Measurements from ENCODE around the gene ARPC5L.
"Not testable (repeated sequence)": the region's sequence is repeated elsewhere in the genome, so short reads cannot be mapped to it uniquely, and the experiment has no call there.

Gene ARPC5L

DNA sequence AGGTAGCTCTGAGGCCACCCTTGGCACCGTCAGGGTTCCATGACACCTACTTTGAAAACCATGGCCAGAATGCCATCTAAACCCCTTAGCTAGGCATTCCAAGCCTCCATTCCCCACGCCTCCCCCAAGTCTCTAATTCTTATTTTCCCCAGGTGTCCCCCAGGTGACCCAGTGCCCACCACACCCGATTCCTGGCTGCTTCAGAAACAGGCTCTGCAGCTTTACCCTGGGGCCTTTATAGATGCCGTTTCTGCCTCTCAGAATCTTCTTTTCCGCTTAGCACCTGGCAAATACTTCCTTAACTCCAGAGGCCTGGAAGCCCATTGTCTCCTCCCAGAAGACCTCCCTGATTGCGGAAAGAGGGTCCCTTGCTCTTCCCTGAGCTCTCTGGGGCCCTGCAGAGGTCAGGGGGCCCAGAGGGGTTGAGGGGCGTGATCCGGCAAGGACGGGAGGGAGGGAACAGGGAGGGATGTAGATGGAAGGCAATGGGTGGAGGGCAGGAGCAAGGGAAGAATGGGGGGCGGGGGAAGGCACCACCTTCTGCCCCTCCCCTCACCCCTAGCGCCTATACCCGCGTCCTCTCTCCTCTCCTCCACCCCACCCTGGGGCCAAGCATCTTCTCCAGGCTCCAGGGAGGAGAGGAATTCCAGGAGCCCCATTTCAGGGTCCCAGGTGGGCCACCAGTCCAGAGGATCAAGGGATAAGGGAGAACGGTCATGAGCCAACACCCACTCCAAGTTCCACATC lies 20.7 kb upstream of the ARPC5L start:
- no peak for DNase-seq (ENCODE audit: low read depth in 3 of 3)

DNA sequence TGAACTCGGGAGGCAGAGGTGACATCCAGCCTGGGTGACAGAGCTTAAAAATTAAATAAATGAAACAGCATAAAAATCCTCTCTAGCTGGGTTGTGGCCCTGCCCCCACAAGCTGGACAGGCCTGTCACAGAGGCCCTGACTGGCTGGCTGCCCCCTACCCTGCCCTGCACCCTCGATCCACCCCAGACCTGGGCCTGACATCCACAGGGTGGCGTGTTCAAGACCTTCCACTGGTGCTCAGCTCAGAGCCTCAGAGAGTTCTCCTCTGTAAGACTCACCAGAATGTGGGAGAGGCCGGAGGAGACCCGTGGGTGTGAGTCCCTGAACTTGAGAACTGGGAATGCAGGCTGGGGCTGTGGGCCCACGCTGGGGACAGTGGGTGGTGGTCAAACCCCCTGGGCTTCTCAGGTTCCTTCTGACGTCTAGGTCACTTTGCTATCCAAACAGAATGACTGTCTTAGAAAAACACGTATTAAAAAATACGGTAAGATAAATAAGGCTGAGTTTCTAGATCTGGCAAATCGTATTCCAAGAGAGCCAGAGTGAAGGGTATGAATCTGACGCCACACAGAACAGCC lies 18.4 kb upstream of the ARPC5L start:
- DNase-seq (ENCODE audit: low read depth in 3 of 3): no peak

DNA sequence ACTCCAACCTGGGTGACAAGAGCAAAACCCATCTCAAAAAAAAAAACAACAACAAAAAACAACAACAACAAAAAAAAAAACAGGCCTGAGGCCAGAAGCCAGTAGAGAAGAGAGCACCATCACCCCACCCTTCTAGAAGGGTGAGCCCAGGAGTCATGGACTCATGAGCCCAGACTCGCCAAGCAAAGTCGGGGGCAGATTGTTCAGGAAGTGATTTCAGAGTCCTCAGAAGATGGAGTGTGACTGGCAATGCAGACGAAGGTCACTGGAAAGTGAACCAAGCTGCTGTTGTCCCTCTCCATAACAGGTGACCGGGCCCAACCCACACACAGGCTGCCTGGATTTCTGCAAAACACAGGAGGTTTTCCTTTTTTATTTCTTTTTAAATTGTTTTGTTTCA lies 17.6 kb upstream of the ARPC5L start:
- no peak for DNase-seq (ENCODE audit: low read depth in 3 of 3)

DNA sequence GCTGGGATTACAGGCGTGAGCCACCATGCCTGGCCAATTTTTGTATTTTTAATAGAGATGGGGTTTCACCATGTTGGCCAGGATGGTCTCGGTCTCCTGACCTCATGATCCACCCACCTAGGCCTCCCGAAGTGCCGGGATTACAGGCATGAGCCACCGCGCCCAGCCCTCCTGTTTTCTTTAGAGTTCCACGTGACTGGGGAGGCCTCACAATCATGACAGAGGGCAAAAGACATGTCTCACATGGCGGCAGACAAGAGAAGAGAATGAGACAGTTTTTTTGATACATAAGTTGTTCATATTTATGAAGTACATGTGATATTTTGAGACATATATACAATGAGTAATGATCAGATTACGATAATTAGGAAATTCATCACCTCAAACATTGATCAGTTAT lies 15.5 kb upstream of the ARPC5L start:
- not testable (repeated sequence) for DNase-seq (ENCODE audit: low read depth in 3 of 3)

GRCh38 chr9:124846969-124847368 lies 15.0 kb upstream of the ARPC5L start:
- no peak for DNase-seq (ENCODE audit: low read depth in 3 of 3)

DNA sequence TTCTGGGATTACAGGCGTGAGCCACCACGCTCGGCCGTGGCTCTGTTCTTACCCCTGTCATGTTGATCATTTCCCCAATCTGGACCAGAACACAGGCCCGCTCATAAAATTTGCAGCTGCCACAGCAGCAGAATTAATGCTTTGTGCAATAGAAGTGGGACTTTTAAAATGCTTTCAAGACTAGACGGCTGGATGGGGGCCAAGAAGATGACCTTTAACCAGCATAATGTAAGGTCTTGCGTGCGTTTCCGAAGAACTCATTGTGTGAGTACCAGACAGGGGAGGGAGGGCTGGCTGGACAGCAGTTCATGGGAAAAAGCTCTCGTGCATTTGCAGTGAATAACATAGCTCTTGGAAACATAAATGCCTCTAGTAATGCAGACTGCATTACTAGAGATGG lies 12.1 kb upstream of the ARPC5L start:
- DNase-seq (ENCODE audit: low read depth in 3 of 3): no peak

- DNase-seq (ENCODE audit: low read depth in 3 of 3): no peak
These were observed 9.7 kb upstream of the ARPC5L start for GRCh38 chr9:124852121-124852828.

GRCh38 chr9:124852829-124853531 lies 8.9 kb upstream of the ARPC5L start, which contains the start of gene WDR38:
Gene WDR38 (plus strand): TSS chr9:124853460. CDS start chr9:124853532, 72 bp downstream.
- DNase-seq (ENCODE audit: low read depth in 3 of 3): peak; percentile 39 to 74 (median 55)

DNA sequence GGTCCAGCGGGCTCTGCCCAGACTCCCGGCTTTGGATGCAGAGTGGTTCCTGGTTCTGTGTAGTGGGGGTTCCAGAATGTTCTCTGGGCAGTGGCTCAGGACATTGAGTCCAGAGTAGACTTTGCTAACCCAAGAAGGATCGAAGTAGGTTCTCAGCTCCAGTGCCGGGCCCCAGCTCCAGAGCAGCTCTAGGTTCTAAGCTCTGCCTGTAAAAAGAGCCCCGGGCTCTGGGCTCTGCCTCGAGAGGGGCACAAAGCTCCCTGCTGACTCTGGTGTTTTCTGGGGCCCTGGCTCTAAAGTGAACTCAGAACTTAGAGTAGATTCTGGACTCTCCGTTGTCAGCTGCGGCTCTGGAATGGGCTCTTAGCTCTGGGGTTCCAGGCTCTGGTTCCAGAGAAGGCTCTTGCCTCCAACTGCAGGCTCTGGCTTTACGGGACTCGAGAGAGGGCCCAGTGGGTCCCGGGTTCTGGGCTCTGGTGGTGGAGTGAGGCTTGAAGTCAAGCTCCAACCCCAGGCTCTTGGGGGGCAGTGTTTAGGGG lies 8.3 kb upstream of the ARPC5L start:
- DNase-seq (ENCODE audit: low read depth in 3 of 3): no peak

- no peak for DNase-seq (ENCODE audit: low read depth in 3 of 3)
These were observed 7.8 kb upstream of the ARPC5L start for GRCh38 chr9:124854161-124854560.

GRCh38 chr9:124854822-124855221 lies 7.1 kb upstream of the ARPC5L start:
- DNase-seq (ENCODE audit: low read depth in 3 of 3): no peak

DNA sequence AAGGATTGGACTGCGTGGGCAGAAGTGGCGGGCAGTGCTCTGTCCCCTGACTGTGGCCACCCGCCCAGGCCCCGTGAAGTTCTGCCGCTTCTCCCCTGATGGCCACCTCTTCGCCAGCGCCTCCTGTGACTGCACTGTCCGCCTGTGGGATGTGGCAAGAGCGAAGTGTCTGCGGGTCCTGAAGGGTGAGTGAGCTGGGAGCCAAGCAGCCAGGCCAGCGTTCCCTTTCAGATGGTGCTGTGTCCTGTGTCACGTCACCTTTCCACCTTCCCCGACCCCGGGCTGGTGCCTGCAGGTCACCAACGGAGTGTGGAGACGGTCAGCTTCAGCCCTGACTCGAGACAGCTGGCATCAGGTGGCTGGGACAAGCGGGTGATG lies 6.4 kb upstream of the ARPC5L start:
- no peak for DNase-seq (ENCODE audit: low read depth in 3 of 3)

- DNase-seq (ENCODE audit: low read depth in 3 of 3): peak in 1 of 3 experiments; percentile 39
These were observed 5.8 kb upstream of the ARPC5L start for GRCh38 chr9:124855944-124856765.

DNA sequence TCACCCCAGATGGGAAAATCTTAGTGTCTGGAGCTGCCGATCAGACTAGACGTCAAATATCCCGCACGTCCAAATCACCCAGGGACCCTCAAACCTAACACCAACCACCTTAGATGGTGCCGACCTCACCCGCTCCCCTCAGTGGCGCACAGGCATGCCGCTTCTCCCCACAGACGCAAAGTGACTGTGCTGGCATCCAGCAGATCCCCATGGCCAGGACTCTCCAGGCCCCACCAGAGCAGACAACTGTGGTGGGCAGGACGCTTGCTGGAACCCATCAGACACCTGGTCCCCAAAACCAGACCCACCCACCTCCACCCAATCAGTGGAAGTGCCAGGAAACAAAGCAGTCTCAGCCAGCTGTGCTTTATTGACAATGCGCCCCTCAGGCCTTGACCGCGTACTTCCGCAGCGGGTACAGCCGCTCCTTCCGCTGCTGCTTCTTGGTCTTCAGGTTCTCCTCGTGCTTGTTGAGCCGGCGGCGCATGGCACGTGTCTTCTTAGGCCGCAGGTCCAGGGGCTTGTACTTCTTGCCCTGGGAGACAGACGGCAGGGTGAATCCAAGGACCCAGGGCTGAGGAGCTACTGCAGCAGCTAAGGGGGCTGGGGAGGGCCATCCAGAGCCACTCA lies 4.3 kb upstream of the ARPC5L start:
- DNase-seq (ENCODE audit: low read depth in 3 of 3): no peak

DNA sequence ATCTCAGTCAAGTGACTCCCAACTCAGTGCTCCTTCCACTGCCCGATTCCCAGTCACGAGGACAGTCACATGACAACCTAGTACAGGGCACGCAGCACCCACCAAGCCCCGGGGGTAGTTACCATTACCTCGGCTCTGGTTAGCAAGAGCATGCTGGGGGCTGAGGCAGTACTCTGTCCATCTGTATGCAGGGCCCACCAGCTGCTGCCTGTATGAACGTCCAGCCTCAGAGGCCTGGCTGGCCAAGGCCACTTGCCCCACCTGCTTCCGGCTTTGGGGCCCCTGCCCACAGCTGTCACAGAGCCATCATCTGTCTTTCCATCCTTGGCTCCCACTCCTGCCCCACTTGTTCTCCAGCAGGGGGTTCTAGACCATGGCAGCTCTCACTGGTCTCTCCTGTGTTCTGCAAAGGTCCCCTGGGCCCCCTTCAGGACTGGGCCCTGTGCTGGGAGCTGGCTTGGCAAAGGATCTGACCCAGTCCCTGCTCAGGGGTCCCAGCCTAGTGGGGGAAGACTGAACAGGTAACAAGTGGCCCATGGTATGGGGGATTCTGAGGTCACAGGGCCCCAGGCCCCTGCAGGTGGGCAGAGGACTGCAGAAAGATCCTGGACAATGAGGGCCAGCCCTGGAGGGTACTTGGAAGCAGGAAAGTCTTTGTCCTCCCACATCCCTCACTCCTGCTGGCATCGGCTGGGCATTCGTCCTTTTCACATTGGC lies 3.4 kb upstream of the ARPC5L start:
- no peak for DNase-seq (ENCODE audit: low read depth in 3 of 3)

- no peak for DNase-seq (ENCODE audit: low read depth in 3 of 3)
These were observed 1.9 kb upstream of the ARPC5L start for GRCh38 chr9:124859803-124860581.

DNA sequence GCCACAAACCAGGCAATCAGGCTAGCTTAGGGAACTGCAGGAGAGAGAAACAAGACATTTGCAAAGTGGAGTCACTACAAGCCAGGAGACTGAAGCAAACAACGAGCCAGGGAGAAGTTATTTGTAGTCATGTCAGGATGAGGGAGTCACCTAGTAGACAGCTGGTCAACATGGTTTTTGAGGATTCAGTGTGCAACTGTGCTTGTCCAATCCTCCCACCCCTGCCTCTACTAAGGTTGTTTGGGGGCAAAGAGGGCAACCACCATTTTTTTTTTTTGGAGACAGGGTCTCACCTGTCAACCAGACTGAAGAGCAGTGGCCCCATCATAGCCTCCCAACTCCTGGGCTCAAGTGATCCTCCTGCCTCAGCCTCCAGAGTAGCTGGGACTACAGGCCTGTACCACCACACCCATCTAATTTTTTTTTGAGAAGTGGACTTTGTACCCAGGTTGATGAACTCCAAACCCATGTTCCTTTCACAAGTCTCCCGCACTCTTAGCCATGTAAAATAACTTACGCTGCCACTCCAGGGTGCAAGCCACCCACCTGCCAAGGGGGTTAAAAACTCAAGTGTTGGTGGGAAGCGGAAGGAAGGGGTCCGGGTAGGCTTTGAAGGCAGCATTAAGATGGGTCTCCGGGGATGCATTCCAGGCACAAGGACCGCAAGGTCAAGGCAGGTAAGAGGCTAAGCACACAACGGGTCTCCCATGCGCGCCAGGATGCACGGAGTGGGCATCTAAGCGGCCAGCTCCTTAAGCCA lies 1.2 kb upstream of the ARPC5L start:
- no peak for DNase-seq (ENCODE audit: low read depth in 3 of 3)

DNA sequence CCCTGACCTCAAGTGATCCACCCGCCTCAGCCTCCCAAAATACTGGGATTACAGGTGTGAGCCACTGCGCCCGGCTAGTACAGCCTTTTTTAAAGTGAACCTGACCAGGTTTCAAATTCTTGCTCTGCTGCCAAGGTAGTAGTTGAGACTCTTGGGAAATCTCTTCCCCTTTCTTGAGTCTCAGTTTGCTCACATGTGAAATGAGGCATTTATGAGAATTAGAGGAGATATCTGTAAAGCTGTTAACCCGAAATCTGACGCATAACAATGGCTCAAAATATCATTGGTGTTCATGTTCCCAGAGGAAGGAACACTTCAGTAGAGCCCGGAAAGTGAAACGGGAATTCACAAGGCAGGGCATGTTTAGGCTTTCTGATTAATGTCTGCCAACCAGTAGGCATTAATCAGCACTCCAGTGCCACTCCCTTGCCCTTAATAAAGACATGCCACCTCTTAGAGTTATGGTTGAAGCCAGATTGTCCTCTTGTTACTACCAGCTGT lies 1.5 kb downstream of the ARPC5L start:
- no peak for DNase-seq (ENCODE audit: low read depth in 3 of 3)

Measured in stimulated activated CD4-positive, alpha-beta T cell treated with anti-CD3 and anti-CD28 coated beads, TNF-alpha, amount 100 ng/mL, for 24 hours (primary cell).